ENCODE measurements around the gene CRABP2. TPM values are rescaled to one million over a fixed set of nuclear protein-coding genes. Genes with fewer than 3 reads are reported as not detected.

CRABP2 gene
- total and polyA plus RNA-seq, 2 of the 13 experiments (the other 11 are each of a cell fraction or from before 2014, with no cell fraction given), result 0.40 to 0.60 TPM

GRCh38 chr1:156746728-156747631 is 41.6 kb upstream of the CRABP2 start (continued):
- TF ChIP-seq ARID3A (IDR thresholded peaks at IDR 0.05; ENCODE audit: low read depth, low read length), result no peak
- no peak for TF ChIP-seq ZNF362 (CRISPR knock-in tag; IDR thresholded peaks at IDR 0.05; ENCODE audit: borderline replicate concordance)
- no peak for TF ChIP-seq ZSCAN22 (CRISPR knock-in tag; IDR thresholded peaks at IDR 0.05)
- no peak for TF ChIP-seq ZNF720 (CRISPR knock-in tag; IDR thresholded peaks at IDR 0.05)
- TF ChIP-seq KDM5B (CRISPR knock-in tag; IDR thresholded peaks at IDR 0.05; ENCODE audit: borderline replicate concordance), result 0 out of 2 replicates have a peak, but pooled peaks have one; percentile 49
- TF ChIP-seq ZNF143 (CRISPR knock-in tag; IDR thresholded peaks at IDR 0.05), result peak; percentile 89
- TF ChIP-seq ZFAT (CRISPR knock-in tag; conservative IDR thresholded peaks at IDR 0.05), result no peak
- no peak for TF ChIP-seq HNRNPH1 (optimal IDR thresholded peaks at IDR 0.05; ENCODE audit: low read depth, low read length)
- no peak for TF ChIP-seq HOXA7 (CRISPR knock-in tag; IDR thresholded peaks at IDR 0.05)
- no peak for TF ChIP-seq NCOA1 (CRISPR knock-in tag; IDR thresholded peaks at IDR 0.05)
- TF ChIP-seq TCF12 (IDR thresholded peaks at IDR 0.05), result no peak
- no peak for TF ChIP-seq TCF12 (CRISPR knock-in tag; IDR thresholded peaks at IDR 0.05)
- no peak for TF ChIP-seq ZNF34 (CRISPR knock-in tag; IDR thresholded peaks at IDR 0.05; ENCODE audit: borderline replicate concordance)
- no peak for TF ChIP-seq ZNF18 (CRISPR knock-in tag; IDR thresholded peaks at IDR 0.05; ENCODE audit: insufficient replicate concordance)
- no peak for TF ChIP-seq CC2D1A (CRISPR knock-in tag; IDR thresholded peaks at IDR 0.05)
- TF ChIP-seq MLX (CRISPR knock-in tag; IDR thresholded peaks at IDR 0.05), result no peak
- TF ChIP-seq ZNF550 (CRISPR knock-in tag; IDR thresholded peaks at IDR 0.05; ENCODE audit: borderline replicate concordance), result no peak
- TF ChIP-seq THAP8 (CRISPR knock-in tag; IDR thresholded peaks at IDR 0.05; ENCODE audit: borderline replicate concordance), result no peak
- no peak for TF ChIP-seq FUBP1 (CRISPR knock-in tag; IDR thresholded peaks at IDR 0.05; ENCODE audit: borderline replicate concordance)
